ENCODE results near the gene GPR153.
"Not testable (repeated sequence)": the region's sequence is repeated elsewhere in the genome, so short reads cannot be mapped to it uniquely, and the experiment has no call there.

The GPR153 gene

DNA sequence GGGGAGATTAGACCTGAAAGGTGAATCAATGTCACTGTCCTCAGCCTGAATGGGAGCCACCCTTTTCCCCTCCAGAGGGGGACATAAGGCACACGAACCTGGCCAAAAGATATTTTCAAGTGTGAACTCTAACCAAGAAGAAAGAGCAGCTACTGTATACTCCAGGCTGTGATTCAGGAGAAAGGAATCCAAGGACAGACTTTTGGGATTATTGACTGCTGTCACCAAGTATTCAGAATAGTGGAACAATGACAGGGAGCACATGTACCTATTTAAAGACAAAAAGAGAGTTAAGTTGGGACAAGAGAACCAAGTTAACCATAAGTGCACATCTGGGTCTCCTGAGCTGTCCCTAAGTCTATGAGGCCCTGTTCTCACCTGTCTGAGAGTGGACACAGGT is 27.5 kb downstream of the GPR153 start:
- H3K36me3 Mint-ChIP-seq, result peaks cover 16 to 28% of the 10 kb centered on the region in 2 donors
- H3K9me3 Mint-ChIP-seq, result no peaks in the 10 kb centered on the region
- H3K27me3 Mint-ChIP-seq, result peaks cover 0 to 6% of the 10 kb centered on the region in 2 donors
- no peak overlapping the region for H3K27ac Mint-ChIP-seq
- H3K4me1 Mint-ChIP-seq, result peaks cover 6 to 9% of the 10 kb centered on the region in 2 donors
- ATAC-seq (replicated peaks) (no peak), DNase-seq (no peak)
- no peak overlapping the region for H3K4me3 Mint-ChIP-seq

DNA sequence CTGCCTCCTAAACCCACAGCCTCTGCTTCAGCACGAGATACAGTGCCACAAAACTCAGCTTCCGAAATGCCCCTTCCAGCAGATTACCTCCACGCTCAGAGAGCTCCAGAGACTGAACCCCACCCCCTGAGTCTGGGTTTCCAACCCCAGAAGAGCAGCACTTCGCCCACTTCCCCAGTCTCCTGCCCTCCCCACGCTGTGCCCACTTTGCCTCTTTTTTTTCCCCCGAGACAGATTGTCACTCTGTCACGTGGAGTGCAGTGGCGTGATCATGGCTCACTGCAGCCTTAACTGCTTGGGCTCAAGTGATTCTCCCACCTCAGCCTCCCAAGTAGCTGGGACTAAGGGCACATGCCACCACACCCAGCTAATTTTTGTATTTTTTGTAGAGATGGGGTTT is 35.2 kb downstream of the GPR153 start:
- no peaks in the 10 kb centered on the region for H3K9me3 Mint-ChIP-seq
- DNase-seq (no peak), ATAC-seq (replicated peaks) (no peak)
- no peak overlapping the region for H3K4me3 Mint-ChIP-seq
- no peaks in the 10 kb centered on the region for H3K4me1 Mint-ChIP-seq
- H3K27me3 Mint-ChIP-seq, result no peaks in the 10 kb centered on the region
- H3K36me3 Mint-ChIP-seq, result peaks cover 50 to 62% of the 10 kb centered on the region in 2 donors
- no peak overlapping the region for H3K27ac Mint-ChIP-seq

DNA sequence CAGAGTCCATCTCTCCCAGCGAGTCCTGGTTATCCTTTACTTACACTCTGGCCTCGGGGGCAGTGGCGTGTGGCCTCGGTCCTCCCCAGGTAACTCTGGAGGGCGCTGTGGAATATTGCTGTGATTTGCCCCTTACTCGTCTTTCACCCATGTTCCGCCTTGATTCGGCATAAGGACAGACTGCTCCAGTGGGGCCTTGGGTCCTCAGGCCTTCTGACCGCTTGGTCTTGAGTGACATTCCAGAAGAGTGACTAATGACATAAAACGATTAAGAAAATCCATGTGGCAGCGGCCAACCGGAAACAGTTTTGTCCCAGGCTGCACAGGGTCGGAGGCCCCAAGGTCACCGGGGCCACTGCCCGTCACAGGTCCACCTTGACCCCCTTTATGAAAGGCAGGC is 36.2 kb downstream of the GPR153 start:
- no peak overlapping the region for H3K4me3 Mint-ChIP-seq
- no peak for DNase-seq
- no peak for ATAC-seq (replicated peaks)
- H3K27ac Mint-ChIP-seq, result no peak overlapping the region
- H3K27me3 Mint-ChIP-seq, result no peaks in the 10 kb centered on the region
- peaks cover 49 to 66% of the 10 kb centered on the region in 2 donors for H3K36me3 Mint-ChIP-seq
- no peaks in the 10 kb centered on the region for H3K9me3 Mint-ChIP-seq
- H3K4me1 Mint-ChIP-seq, result no peaks in the 10 kb centered on the region

DNA sequence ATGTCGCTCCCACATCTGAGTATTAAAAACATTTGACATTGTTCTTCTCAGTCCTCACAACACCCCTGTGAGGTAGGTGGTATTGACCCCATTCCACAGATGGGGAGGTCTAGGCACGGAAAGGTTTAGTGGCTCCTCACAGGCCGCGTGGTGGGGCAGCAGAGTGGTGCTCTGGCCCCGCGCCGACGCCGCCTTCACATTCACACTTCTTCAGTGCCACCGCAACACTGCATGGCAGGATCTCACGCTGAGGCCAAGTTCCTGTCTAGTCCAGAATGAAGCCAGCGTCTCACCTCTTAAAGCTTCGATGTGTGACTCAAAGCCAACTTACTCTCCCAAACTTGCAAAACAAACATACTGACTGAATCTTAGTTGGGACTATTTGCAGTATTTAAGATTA is 37.3 kb downstream of the GPR153 start:
- no peak for ATAC-seq (replicated peaks)
- DNase-seq, result no peak
- no peak overlapping the region for H3K4me3 Mint-ChIP-seq
- H3K36me3 Mint-ChIP-seq, result peaks cover 48 to 64% of the 10 kb centered on the region in 2 donors
- H3K27ac Mint-ChIP-seq, result no peak overlapping the region
- H3K9me3 Mint-ChIP-seq, result no peaks in the 10 kb centered on the region
- H3K27me3 Mint-ChIP-seq, result no peaks in the 10 kb centered on the region
- H3K4me1 Mint-ChIP-seq, result peaks cover 3 to 7% of the 10 kb centered on the region in 2 donors

DNA sequence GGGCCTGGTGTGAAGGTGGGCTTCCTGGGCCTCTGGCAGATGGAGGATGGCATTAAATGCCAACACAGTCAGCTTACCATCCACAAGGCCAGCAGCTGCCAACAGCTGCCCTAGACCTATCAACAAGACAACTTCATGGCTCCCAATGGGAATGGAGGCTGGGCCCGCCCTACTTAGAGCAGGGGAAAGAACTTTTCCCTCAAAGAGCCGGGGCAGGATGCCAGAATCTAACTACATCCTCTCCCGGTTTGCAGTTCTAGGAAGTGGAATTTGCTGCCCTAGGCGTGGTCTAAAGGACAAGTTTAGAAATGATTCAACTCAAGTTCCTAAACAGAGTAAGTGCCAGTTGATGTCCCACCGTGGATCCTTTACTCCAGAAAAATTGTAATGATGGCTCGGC is 38.3 kb downstream of the GPR153 start:
- H3K27me3 Mint-ChIP-seq, result peaks cover 2 to 3% of the 10 kb centered on the region in 2 donors
- H3K36me3 Mint-ChIP-seq, result peaks cover 48 to 69% of the 10 kb centered on the region in 2 donors
- H3K4me1 Mint-ChIP-seq, result peaks cover 10% of the 10 kb centered on the region in 2 donors
- ATAC-seq (replicated peaks) (no peak), DNase-seq (no peak)
- H3K4me3 Mint-ChIP-seq, result no peak overlapping the region
- H3K27ac Mint-ChIP-seq, result no peak overlapping the region
- H3K9me3 Mint-ChIP-seq, result no peaks in the 10 kb centered on the region

DNA sequence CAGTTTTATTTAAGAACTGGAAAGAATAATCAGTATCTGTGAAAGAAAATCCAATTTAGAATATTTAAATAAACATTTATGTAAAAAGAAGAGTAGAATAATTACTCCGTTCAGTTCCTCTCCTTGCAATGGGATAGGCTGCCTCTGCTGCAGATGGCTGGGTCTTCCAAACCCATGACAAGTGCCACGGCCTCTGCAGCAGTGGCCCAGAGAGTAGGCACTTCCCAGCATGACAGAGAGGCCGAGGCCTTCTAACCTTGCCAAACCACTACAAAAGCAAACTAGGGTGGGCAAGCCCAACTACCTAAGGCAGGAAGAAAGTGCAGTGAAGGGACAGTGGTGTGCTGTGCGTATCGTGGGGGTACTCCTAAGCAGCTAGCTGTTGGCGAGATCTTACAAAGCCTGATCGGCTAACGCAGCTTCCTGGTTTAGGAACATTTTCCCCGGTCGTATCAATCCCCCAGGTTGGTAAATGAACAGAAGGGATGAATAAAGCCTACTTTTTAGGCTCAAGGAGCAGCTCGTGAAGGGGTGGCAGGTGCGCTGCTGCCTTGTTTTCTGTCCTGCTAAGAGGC is 39.6 kb downstream of the GPR153 start:
- Mint-ChIP-seq H3K27me3 (peaks cover 11 to 12% of the 10 kb centered on the region in 2 donors), H3K36me3 (peaks cover 42 to 60% of the 10 kb centered on the region in 2 donors), H3K9me3 (no peaks in the 10 kb centered on the region), H3K4me3 (no peak overlapping the region), H3K27ac (no peak overlapping the region), H3K4me1 (peaks cover 10 to 13% of the 10 kb centered on the region in 2 donors)
- ATAC-seq (replicated peaks), result no peak
- DNase-seq, result no peak

DNA sequence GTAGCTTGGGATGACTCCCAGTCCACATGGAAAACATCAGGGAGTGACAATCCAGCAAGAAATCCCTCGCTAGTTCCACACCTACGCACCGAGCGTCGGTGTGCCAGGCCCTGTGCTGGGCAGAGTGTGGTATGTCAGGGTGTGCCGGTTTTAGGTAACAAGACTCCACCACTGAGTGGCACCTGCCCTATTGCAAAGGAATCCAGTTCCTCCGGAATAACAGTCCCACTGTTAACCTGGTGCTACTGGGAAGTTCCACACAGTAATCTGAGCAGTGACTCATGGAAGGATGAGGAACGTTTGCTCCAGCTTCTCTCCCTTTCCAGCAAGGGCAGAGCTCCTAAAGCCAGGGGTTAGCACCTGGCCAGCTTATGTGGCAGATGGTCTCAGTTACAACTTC is 40.7 kb downstream of the GPR153 start:
- H3K27ac Mint-ChIP-seq, result no peak overlapping the region
- H3K4me1 Mint-ChIP-seq, result peaks cover 10 to 13% of the 10 kb centered on the region in 2 donors
- peaks cover 34 to 50% of the 10 kb centered on the region in 2 donors for H3K36me3 Mint-ChIP-seq
- H3K27me3 Mint-ChIP-seq, result peaks cover 20 to 22% of the 10 kb centered on the region in 2 donors
- no peaks in the 10 kb centered on the region for H3K9me3 Mint-ChIP-seq
- ATAC-seq (replicated peaks) (no peak), DNase-seq (no peak)
- no peak overlapping the region for H3K4me3 Mint-ChIP-seq

DNA sequence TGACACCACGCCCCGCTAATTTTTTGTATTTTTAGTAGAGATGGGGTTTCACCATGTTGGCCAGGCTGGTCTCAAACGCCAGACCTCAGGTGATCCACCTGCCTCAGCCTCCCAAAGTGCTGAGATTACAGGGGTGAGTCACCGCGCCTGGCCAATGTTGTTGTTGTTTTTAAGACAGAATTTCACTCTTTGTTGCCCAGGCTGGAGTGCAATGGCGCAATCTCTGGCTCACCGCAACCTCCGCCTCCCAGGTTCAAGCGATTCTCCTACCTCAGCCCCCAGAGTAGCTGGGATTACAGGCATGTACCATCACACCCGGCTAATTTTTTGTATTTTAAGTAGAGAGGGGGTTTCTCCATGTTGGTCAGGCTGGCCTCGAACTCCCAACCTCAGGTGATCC is 41.3 kb downstream of the GPR153 start:
- Mint-ChIP-seq H3K4me1 (peaks cover 10 to 13% of the 10 kb centered on the region in 2 donors), H3K27ac (peak overlapping the region; percentile 62)
- ATAC-seq (replicated peaks), result not testable (repeated sequence)

DNA sequence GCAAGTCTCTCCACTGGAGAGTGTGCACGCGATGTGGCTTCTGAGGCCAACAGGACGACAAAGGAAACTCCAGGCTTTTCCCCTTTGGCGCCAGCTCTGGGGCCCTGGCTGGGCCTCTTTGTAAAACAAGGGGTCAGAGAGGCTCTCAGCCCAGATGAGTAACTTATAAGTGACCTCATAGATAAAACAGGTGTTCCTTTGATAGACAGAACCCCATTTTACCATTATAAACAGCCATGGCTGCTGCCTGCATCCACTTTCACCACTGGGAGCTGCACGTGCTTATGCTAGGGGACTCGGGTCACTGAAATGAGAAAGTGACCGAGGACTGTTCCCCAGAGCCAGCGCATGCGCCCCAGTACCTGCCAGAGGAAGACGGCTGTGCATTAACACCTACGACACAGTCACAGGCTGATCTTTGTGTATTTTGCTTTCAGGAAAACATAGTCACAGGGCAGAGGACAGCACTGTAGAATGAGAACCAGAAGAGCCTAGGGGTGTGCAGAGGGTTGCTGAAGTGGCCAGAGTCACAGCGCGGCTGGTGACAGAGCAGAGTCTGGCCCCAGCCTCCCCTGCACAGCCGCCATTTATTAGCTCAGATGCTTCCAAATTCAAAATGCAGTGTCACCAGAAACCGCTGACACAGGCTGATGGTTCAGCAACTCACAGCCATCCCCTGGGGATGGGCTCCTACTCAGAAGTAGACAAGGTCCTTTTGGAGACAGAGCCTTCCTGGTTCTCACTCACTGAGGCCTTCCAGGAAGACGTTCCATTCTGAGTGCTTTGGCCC is 42.3 kb downstream of the GPR153 start:
- no peak overlapping the region for H3K4me3 Mint-ChIP-seq
- DNase-seq (no peak), ATAC-seq (replicated peaks) (peak in 1 of 2 donors; percentile 42)
- peaks cover 24 to 37% of the 10 kb centered on the region in 2 donors for H3K36me3 Mint-ChIP-seq
- peaks cover 10 to 13% of the 10 kb centered on the region in 2 donors for H3K4me1 Mint-ChIP-seq
- no peak overlapping the region for H3K27ac Mint-ChIP-seq
- H3K27me3 Mint-ChIP-seq, result peaks cover 25 to 38% of the 10 kb centered on the region in 2 donors
- H3K9me3 Mint-ChIP-seq, result no peaks in the 10 kb centered on the region

More for the DNA sequence above, 41.3 kb downstream of the GPR153 start:
- H3K4me3 Mint-ChIP-seq, DNase-seq, H3K9me3 Mint-ChIP-seq: not testable (repeated sequence)
- peaks cover 25 to 28% of the 10 kb centered on the region in 2 donors for H3K27me3 Mint-ChIP-seq
- peaks cover 30 to 48% of the 10 kb centered on the region in 2 donors for H3K36me3 Mint-ChIP-seq

DNA sequence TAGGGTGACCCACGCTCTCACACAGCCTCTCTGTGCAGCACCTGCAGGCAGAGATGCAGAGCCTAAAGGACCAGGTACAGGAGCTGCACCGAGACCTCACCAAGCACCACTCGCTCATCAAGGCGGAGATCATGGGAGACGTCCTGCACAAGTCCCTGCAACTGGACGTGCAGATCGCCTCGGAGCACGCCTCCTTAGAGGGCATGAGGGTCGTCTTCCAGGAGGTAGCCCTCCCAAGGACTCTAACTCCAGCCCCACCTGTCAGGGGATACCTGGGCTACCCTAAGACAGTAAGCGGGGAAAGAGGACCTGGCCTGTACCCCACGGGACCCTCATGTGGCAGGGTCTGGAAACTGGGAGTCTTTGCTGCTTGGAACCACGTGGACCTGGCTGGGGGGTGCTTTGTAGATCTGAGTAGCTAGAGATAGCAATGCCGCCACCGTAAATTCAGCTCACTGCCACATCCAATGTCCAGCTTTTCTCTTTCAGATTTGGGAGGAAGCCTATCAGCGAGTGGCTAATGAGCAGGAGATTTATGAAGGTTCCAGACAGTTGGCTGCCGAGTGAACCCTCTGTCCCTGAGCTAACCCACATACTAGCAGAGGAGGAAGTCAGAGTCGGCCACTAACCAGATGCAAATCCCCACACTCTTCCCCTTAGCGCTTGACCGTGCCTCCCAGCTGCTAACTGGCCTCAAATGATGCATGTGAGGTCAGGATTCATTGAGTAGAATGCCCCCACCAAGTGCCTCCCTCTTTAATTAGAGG is 48.5 kb downstream of the GPR153 start:
- no peak overlapping the region for H3K27ac Mint-ChIP-seq
- no peaks in the 10 kb centered on the region for H3K9me3 Mint-ChIP-seq
- no peak overlapping the region for H3K4me3 Mint-ChIP-seq
- peaks cover 40 to 87% of the 10 kb centered on the region in 2 donors for H3K27me3 Mint-ChIP-seq
- no peak for DNase-seq
- H3K36me3 Mint-ChIP-seq, result peaks cover 4 to 8% of the 10 kb centered on the region in 2 donors
- peaks cover 17 to 37% of the 10 kb centered on the region in 2 donors for H3K4me1 Mint-ChIP-seq
- peak; percentile 31 to 37 for ATAC-seq (replicated peaks)

DNA sequence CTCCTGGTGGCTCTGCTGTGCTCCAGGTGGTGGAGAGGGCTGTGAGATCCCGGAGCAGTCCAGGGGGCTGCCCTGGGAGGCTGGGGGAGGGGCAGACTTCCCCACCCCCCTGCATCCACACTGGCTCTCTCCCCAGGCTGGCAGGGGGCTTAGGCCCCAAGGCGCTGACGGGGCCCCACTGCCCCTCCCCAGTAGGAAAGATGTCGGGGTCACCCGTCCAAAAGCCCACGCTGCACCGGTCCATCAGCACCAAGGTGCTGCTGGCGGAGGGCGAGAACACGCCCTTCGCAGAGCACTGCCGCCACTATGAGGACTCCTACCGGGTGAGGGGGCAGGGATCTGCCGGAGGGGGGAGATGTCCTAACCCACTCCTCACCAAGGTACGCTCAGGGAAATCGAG is 49.2 kb downstream of the GPR153 start:
- H3K27me3 Mint-ChIP-seq, result peaks cover 38 to 87% of the 10 kb centered on the region in 2 donors
- no peaks in the 10 kb centered on the region for H3K9me3 Mint-ChIP-seq
- peaks cover 4 to 8% of the 10 kb centered on the region in 2 donors for H3K36me3 Mint-ChIP-seq
- H3K27ac Mint-ChIP-seq, result no peak overlapping the region
- H3K4me1 Mint-ChIP-seq, result peaks cover 19 to 41% of the 10 kb centered on the region in 2 donors
- DNase-seq, result no peak
- no peak for ATAC-seq (replicated peaks)
- no peak overlapping the region for H3K4me3 Mint-ChIP-seq

DNA sequence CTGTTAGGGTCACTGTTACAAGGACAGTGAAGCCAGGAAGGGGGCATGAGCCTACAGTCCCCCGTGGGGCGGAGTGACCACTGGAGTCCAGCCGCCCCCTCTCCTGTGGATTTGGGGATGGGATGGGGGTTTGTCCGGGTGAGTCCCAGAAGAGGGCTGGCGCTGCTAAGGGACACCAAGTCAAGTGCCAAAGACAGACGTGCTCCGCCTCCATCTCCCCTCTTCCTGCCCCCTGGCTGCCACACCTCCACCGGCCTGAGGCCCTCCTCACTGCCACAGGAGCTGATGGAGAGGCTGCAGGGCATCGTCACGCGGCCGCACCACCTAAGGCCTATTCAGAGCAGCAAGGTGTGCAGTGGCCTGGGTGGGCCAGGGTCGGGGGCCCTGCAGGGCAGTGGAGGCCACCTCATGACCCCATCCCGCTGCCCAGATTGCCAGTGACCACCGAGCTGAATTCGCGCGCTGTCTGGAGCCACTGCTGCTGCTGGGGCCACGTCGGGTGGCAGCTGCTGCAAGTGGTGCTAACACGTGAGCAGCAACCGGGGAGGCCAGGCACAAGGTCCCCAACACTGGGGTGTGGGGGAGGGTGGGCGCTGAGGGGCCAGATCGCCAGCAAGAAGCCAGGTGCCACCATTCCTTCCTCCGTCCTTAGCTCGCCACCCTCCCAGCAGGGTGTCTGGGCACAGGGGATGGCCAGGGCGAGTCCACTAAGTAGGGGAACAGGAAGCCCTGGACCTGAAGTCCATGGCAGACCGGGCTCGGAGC is 50.1 kb downstream of the GPR153 start:
- ATAC-seq (replicated peaks), result no peak
- Mint-ChIP-seq H3K27ac (no peak overlapping the region), H3K4me1 (peaks cover 19 to 44% of the 10 kb centered on the region in 2 donors), H3K36me3 (peaks cover 4 to 8% of the 10 kb centered on the region in 2 donors), H3K9me3 (no peaks in the 10 kb centered on the region), H3K4me3 (no peak overlapping the region), H3K27me3 (peaks cover 37 to 82% of the 10 kb centered on the region in 2 donors)
- DNase-seq, result no peak

DNA sequence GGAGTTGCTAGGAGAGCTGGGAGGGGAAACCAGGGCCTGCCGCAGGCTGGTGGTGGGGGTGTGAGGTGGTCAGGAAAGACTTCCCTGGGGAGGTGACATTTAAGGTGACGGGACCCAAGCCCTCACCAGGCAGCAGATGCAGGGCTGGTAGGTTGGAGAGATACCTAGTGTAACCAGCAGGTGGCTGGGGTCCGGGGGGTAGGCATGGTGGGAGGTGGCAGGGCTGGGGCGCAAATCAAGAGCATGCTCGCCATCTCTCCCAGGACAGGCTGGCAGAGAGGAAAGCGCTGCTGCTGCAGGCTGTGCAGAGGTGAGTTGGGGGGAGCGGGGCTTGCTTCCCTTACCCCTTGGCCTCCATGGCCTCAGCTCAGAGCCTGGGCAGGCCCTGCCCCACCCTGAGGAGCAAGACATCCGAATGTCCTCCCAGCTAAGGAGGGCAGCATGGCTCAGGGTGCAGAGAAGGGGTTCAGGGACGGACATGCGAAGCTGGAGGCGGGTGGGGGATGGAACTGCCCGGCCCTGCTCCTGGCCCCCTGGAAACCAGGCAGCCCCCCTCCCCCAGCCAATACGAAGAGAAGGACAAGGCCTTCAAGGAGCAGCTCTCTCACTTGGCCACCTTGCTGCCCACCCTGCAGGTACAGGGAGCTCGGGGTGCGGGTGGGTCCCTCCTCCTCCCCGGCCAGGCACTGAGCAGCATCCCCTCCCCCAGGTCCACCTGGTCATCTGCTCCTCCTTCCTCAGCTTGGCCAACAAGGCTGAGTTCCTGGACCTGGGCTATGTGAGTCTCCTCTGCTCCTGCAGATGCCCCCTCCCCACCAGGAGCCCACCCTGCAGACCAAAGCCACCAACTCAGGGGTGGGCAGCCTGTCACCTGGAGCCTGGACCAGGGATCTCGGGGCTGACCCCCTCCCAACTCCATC is 51.0 kb downstream of the GPR153 start:
- peak; percentile 27 for DNase-seq
- no peak overlapping the region for H3K27ac Mint-ChIP-seq
- H3K4me3 Mint-ChIP-seq, result peak overlapping the region; percentile 46 to 76
- H3K4me1 Mint-ChIP-seq, result peaks cover 19 to 44% of the 10 kb centered on the region in 2 donors
- ATAC-seq (replicated peaks), result peak; percentile 31 to 38
- peaks cover 30 to 74% of the 10 kb centered on the region in 2 donors for H3K27me3 Mint-ChIP-seq
- H3K36me3 Mint-ChIP-seq, result peaks cover 4 to 7% of the 10 kb centered on the region in 2 donors
- no peaks in the 10 kb centered on the region for H3K9me3 Mint-ChIP-seq

Measured in stimulated activated naive B cell treated with anti-CD40 and anti-IgM and Interleukin-4, amounts not matched to agents 10 μg/mL and 1 μg/mL and 100 μg/mL, for 72 hours (primary cell).